Jurkat, Clone E6-1 (cell line): Measurements from ENCODE around the gene CDCA4.
A peak's percentile ranks its signal among the peaks of the same experiment; 100 is the strongest.
"Not testable (repeated sequence)": the region's sequence is repeated elsewhere in the genome, so short reads cannot be mapped to it uniquely, and the experiment has no call there.

Experiments used
- DNase-seq: peaks from one replicate; pipeline ENCODE4 v3.0.0-alpha.2; 2011; ENCODE audit warnings: low read depth, low spot score
- H3K4me3 ChIP-seq: 2 replicates; pipeline ENCODE4 v1.5.1; 2011; ENCODE audit warnings: mild to moderate bottlenecking, low read length, control low read depth, moderate library complexity

CDCA4 gene

DNA sequence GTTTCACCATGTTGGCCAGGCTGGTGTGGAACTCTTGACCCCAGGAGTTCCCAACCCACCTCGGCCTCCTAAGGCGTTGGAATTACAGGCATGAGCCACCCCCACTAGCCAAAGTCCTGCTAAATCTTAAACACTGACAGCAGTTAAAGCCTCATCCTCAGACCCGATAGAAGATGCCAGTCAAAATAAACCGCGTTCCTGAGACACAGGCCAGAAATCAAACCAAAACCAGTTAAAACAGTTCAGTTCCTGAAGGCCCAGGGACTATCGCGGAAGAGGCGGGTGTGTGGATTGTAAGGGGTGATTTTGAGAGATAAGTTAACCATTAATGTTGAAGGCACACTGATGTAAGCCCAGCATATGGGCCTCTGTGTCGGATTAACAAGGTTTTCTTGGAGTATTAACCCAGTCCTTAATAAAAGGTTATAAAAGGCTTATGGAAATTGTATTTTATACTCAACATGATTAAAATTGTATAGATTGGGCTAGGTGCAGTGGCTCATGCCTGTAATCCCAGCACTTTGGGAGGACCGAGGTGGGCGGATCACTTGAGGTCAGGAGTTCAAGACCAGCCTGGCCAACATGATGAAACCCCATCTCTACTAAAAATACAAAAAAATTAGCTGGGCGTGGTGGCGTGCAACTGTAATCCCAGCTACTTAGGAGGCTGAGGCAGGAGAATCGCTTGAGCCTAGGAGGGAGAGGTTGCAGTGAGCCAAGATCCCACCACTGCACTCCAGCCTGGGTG lies 18.7 kb upstream of the CDCA4 start:
- no peak overlapping the region for H3K4me3 ChIP-seq
- DNase-seq = no peak

- not testable (repeated sequence) for DNase-seq, H3K4me3 ChIP-seq
Measured at GRCh38 chr14:105035616-105036015, 14.7 kb upstream of the CDCA4 start.

DNA sequence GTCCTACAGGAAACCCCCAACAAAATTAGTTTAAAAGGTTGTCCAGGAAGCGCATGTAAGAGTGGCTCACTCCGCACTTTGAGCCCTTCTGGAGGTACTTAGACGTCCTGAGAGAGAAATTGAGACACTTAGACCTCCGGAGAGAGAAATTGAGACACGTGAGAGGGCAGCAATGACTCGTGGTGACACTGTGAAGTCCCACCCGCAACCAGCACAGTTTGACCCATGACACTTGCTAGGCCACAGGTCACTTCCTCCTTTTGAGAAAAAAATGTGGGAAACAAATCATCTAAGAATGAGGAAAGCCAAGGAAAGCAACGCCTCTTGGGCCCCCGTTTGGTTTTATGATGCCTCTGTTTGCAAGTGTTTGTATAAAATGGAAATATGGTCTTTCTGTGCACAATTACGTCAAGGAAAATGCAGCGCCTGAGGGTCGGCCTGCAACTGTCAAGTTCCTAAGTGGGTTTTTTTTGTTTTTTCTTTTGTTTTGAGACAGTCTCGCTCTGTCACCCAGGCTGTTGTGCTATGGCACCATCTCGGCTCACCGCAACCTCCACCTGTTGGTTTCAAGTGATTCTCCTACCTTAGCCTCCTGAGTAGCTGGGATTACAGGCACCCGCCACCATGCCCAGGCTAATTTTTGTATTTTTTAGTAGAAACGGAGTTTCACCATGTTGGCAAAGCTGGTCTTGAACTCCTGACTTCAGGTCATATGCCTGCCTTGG lies 13.6 kb upstream of the CDCA4 start:
- no peak for DNase-seq
- H3K4me3 ChIP-seq = no peak overlapping the region

GRCh38 chr14:105033412-105033900 lies 12.6 kb upstream of the CDCA4 start:
- DNase-seq, H3K4me3 ChIP-seq: not testable (repeated sequence)

- H3K4me3 ChIP-seq, DNase-seq: not testable (repeated sequence)
Measured at GRCh38 chr14:105032451-105032901, 11.6 kb upstream of the CDCA4 start.

GRCh38 chr14:105030836-105031396 lies 10.0 kb upstream of the CDCA4 start:
- no peak for DNase-seq
- H3K4me3 ChIP-seq = no peak overlapping the region

DNA sequence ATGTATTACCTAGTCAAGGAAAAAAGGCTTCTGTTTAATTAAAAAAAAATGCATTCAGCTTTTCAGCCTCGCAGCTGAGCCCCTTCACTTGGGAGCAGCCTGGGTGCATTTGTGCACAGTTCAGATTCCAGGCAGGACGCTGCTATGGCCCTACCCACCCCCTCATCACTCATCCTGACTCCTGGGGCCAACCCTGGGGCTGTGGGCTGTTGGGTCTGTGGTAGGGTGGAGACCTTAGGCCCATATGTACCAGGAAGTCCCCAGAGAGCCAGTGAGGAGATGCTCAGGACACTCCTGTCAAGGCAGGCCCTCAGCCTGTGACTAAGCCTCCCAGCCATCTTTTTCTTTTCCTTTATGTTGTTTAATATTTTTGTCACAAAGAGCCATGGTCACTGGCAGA lies 9.3 kb upstream of the CDCA4 start:
- no peak for DNase-seq
- no peak overlapping the region for H3K4me3 ChIP-seq

DNA sequence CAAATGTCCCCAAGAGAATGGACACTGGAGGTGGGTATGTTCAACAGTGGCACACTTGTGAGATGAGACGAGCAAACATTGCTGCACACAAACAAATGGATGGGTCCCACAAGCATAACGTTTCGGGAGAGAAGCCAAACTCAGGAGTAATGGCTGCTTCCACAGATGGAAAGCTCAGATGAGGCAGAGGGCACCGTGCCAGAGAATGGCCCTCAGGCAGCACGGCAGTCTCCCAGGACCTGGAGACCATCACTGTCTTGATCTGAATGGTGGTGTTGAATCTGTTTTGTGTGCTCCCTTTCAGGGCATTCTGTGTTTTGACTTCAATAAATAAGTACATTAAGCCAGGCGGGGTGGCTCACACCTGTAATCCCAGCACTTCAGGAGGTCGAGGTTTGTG lies 8.5 kb upstream of the CDCA4 start:
- no peak overlapping the region for H3K4me3 ChIP-seq
- DNase-seq = no peak

- DNase-seq = no peak
- no peak overlapping the region for H3K4me3 ChIP-seq
Measured at GRCh38 chr14:105028251-105028927, 7.5 kb upstream of the CDCA4 start.

GRCh38 chr14:105027718-105028117 lies 6.8 kb upstream of the CDCA4 start:
- H3K4me3 ChIP-seq, DNase-seq: not testable (repeated sequence)

GRCh38 chr14:105026802-105027563 lies 6.1 kb upstream of the CDCA4 start:
- peak; percentile 37 for DNase-seq
- no peak overlapping the region for H3K4me3 ChIP-seq

DNA sequence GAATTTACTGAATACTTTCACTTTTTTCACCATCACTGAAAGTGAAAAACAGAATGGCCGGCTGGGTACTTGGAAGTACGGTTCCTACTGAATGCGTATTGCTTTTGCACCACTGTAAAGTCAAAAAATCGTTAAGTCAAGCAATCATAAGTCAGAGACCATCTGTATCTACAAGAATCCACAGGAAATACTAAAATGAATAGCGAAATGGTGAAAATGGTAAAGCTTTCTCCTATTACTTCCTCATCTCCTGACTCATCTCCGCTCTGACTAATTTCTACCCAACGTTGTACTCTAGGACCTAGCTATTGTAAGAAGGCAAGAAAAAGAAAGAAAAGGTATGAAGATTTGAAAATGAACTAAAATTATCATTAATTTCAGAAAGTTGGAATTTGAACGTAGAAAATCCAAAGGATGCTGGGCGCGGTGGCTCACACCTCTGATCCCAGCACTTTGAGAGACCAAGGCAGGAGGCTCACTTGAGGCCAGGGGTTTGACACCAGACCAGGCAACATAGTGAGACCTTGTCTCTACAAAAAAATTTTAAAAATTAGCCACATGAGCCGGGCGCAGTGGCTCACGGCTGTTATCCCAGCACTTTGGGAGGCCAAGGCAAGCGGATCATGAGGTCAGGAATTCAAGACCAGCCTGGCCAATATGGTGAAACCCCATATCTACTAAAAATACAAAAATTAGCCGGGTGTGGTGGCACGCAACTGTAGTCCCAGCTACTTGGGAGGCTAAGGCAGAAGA lies 5.3 kb upstream of the CDCA4 start:
- no peak for DNase-seq
- H3K4me3 ChIP-seq = no peak overlapping the region

- H3K4me3 ChIP-seq = no peak overlapping the region
- no peak for DNase-seq
Measured at GRCh38 chr14:105025429-105025828, 4.5 kb upstream of the CDCA4 start.

- no peak for DNase-seq
- H3K4me3 ChIP-seq = no peak overlapping the region
Measured at GRCh38 chr14:105023791-105024480, 3.1 kb upstream of the CDCA4 start.

- no peak for DNase-seq
- no peak overlapping the region for H3K4me3 ChIP-seq
Measured at GRCh38 chr14:105023144-105023543, 2.3 kb upstream of the CDCA4 start.

DNA sequence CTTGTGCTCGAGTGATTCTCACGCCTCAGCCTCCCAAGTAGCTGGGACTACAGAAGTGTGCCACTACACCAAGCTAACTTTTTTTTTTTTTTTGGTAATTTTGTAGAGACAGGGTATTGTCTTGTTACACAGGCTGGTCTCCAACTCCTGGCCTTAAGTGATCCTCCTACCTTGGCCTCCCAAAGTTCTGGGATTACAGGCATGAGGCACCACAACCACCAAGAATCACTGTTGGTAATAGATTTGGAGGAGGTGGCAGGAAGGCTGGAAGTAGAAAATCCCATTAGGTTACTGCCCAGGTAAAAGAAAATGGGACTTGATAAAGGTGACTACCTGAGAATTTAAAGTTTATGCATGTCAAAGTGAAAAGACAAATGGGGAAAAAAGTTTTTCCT lies 1.4 kb upstream of the CDCA4 start:
- peak overlapping the region; percentile 89 for H3K4me3 ChIP-seq
- no peak for DNase-seq

GRCh38 chr14:105021656-105022275 lies 883 bp upstream of the CDCA4 start:
- peak overlapping the region; percentile 89 for H3K4me3 ChIP-seq
- DNase-seq = peak; percentile 71
